ENCODE data around the gene NUP98. TPM values are rescaled to one million over a fixed set of nuclear protein-coding genes. Genes with fewer than 3 reads are reported as not detected.

The NUP98 gene
- total RNA-seq, 1 donor from 2014 or later: 82.6 TPM

- TF ChIP-seq, protein P1, sequence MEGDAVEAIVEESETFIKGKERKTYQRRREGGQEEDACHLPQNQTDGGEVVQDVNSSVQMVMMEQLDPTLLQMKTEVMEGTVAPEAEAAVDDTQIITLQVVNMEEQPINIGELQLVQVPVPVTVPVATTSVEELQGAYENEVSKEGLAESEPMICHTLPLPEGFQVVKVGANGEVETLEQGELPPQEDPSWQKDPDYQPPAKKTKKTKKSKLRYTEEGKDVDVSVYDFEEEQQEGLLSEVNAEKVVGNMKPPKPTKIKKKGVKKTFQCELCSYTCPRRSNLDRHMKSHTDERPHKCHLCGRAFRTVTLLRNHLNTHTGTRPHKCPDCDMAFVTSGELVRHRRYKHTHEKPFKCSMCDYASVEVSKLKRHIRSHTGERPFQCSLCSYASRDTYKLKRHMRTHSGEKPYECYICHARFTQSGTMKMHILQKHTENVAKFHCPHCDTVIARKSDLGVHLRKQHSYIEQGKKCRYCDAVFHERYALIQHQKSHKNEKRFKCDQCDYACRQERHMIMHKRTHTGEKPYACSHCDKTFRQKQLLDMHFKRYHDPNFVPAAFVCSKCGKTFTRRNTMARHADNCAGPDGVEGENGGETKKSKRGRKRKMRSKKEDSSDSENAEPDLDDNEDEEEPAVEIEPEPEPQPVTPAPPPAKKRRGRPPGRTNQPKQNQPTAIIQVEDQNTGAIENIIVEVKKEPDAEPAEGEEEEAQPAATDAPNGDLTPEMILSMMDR (IDR thresholded peaks at IDR 0.05; ENCODE audit: unreplicated experiment): no peak
- Mint-ChIP-seq H3K36me3 (peaks cover 42% of the 10 kb centered on the region), H3K9me3 (no peaks in the 10 kb centered on the region), H3K27me3 (ENCODE audit: low read depth) (no peaks in the 10 kb centered on the region), H3K27ac (peak overlapping the region; percentile 53), H3K4me3 (no peak overlapping the region), H3K4me1 (no peaks in the 10 kb centered on the region)
- no peak for DNase-seq (ENCODE audit: low spot score in 2 of 2, unreplicated experiment in 2 of 2)
These were observed 59.9 kb downstream of the NUP98 start for GRCh38 chr11:3737386-3737933.

- Mint-ChIP-seq H3K9me3 (no peaks in the 10 kb centered on the region), H3K4me1 (no peaks in the 10 kb centered on the region), H3K27me3 (ENCODE audit: low read depth) (no peaks in the 10 kb centered on the region), H3K36me3 (peaks cover 42% of the 10 kb centered on the region), H3K27ac (peak overlapping the region; percentile 9), H3K4me3 (no peak overlapping the region)
- TF ChIP-seq, protein P1 (IDR thresholded peaks at IDR 0.05; ENCODE audit: unreplicated experiment): no peak
- DNase-seq (ENCODE audit: low spot score in 2 of 2, unreplicated experiment in 2 of 2): no peak
These were observed 60.5 kb downstream of the NUP98 start for GRCh38 chr11:3736816-3737215.

GRCh38 chr11:3735827-3736226 is 61.5 kb downstream of the NUP98 start:
- Mint-ChIP-seq H3K9me3 (no peaks in the 10 kb centered on the region), H3K36me3 (peaks cover 42% of the 10 kb centered on the region), H3K4me1 (no peaks in the 10 kb centered on the region), H3K4me3 (no peak overlapping the region), H3K27me3 (ENCODE audit: low read depth) (no peaks in the 10 kb centered on the region), H3K27ac (no peak overlapping the region)
- TF ChIP-seq, protein P1 (IDR thresholded peaks at IDR 0.05; ENCODE audit: unreplicated experiment): no peak
- DNase-seq (ENCODE audit: low spot score in 2 of 2, unreplicated experiment in 2 of 2): no peak

DNA sequence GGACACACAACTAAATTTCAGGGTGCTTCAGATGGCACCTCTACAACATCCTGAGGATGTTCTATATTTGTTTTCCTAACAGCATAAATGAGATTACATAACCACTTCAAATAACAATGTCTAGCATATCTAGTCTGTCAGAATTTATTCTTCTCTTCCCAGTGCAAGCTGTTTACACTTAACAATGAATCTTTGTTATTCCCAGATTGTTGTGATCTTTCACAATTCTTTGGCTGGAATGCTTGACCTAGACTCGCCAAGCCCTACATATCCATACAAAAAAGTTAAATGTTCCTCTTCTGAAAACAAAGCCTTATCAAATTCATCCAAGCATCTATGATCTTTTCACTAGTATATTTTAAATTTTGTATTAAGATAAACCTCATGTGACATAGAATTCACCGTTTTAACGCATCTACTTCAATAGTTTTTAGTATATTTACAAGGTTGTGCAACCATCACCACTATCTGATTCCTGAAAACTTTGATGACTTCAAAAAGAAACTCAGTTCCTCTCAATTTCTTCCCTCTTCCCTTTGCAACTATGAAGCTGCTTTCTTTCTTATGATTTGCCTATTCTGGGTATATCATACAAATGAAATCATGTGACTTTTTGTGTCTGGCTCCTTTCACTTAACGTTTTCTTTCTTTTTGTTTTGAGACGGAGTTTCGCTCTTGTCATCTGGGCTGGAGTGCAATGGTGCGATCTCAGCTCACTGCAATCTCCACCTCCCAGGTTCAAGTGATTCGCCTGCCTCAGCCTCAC is 64.5 kb downstream of the NUP98 start:
- no peaks in the 10 kb centered on the region for H3K4me1 Mint-ChIP-seq
- DNase-seq (ENCODE audit: low spot score in 2 of 2, unreplicated experiment in 2 of 2): no peak
- no peak overlapping the region for H3K4me3 Mint-ChIP-seq
- no peaks in the 10 kb centered on the region for H3K9me3 Mint-ChIP-seq
- H3K36me3 Mint-ChIP-seq: peaks cover 58% of the 10 kb centered on the region
- H3K27ac Mint-ChIP-seq: no peak overlapping the region
- TF ChIP-seq, protein P1 (IDR thresholded peaks at IDR 0.05; ENCODE audit: unreplicated experiment): no peak
- no peaks in the 10 kb centered on the region for H3K27me3 Mint-ChIP-seq (ENCODE audit: low read depth)

- H3K36me3 Mint-ChIP-seq: peaks cover 58% of the 10 kb centered on the region
- peak overlapping the region; percentile 80 for H3K27ac Mint-ChIP-seq
- peaks cover 8% of the 10 kb centered on the region for H3K4me1 Mint-ChIP-seq
- TF ChIP-seq, protein P1 (IDR thresholded peaks at IDR 0.05; ENCODE audit: unreplicated experiment): no peak
- H3K4me3 Mint-ChIP-seq: no peak overlapping the region
- DNase-seq (ENCODE audit: low spot score in 2 of 2, unreplicated experiment in 2 of 2): no peak
- H3K9me3 Mint-ChIP-seq: peaks cover 4% of the 10 kb centered on the region
- no peaks in the 10 kb centered on the region for H3K27me3 Mint-ChIP-seq (ENCODE audit: low read depth)
These were observed 74.2 kb downstream of the NUP98 start for GRCh38 chr11:3723014-3723708.
